GM23248 (cell line): ENCODE measurements around the gene ZNF687. TPM values are rescaled to one million over a fixed set of nuclear protein-coding genes. Genes with fewer than 3 reads are reported as not detected.

Experiments
- DNase-seq: peaks from one replicate; pipeline ENCODE4 v3.0.0-alpha.2; 2015
- H2AFZ ChIP-seq: fragments of 200-600 bp; sonication (generic); 2 replicates; pipeline ENCODE4 v1.6.1; 2016; ENCODE audit warnings: antibody characterized with exemption
- H3F3A ChIP-seq: fragments of 200-600 bp; sonication (generic); 2 replicates; pipeline ENCODE4 v1.6.1; 2016; ENCODE audit warnings: mild to moderate bottlenecking, antibody characterized with exemption, mixed run types; ENCODE audit not compliant: insufficient read depth
- H3K27ac ChIP-seq: fragments of 200-600 bp; sonication (generic); 2 replicates; pipeline ENCODE4 v1.5.1; 2016; ENCODE audit warnings: mild to moderate bottlenecking
- H3K27me3 ChIP-seq: fragments of 200-600 bp; sonication (generic); replicated peaks from 2 replicates; pipeline ENCODE4 v1.6.1; 2016; ENCODE audit warnings: mild to moderate bottlenecking; ENCODE audit not compliant: insufficient read depth
- H3K36me3 ChIP-seq: fragments of 200-600 bp; sonication (generic); 2 replicates; pipeline ENCODE4 v1.6.1; 2016; ENCODE audit warnings: low read depth, mild to moderate bottlenecking
- H3K4me1 ChIP-seq: fragments of 200-600 bp; sonication (generic); 2 replicates; pipeline ENCODE4 v1.6.1; 2016; ENCODE audit warnings: mild to moderate bottlenecking; ENCODE audit not compliant: insufficient read depth
- H3K4me2 ChIP-seq: fragments of 200-600 bp; sonication (generic); one replicate; pipeline ENCODE4 v1.6.1; 2016; ENCODE audit warnings: mild to moderate bottlenecking; ENCODE audit not compliant: unreplicated experiment
- H3K4me3 ChIP-seq: fragments of 200-600 bp; sonication (generic); 2 replicates; pipeline ENCODE4 v1.5.1; 2016; ENCODE audit warnings: mild to moderate bottlenecking
- H3K79me2 ChIP-seq: fragments of 200-600 bp; sonication (generic); 2 replicates; pipeline ENCODE4 v1.6.1; 2016; ENCODE audit warnings: mild to moderate bottlenecking; ENCODE audit not compliant: insufficient read depth
- H3K9ac ChIP-seq: fragments of 200-600 bp; sonication (generic); 2 replicates; pipeline ENCODE4 v1.6.1; 2016; ENCODE audit warnings: mild to moderate bottlenecking
- H3K9me2 ChIP-seq: fragments of 200-600 bp; sonication (generic); 2 replicates; pipeline ENCODE4 v1.6.1; 2016; ENCODE audit warnings: mixed run types, mild to moderate bottlenecking, moderate library complexity; ENCODE audit not compliant: insufficient read depth
- H3K9me3 ChIP-seq: fragments of 200-600 bp; sonication (generic); one replicate; pipeline ENCODE4 v1.6.1; 2017; ENCODE audit warnings: low read depth
- H4K20me1 ChIP-seq: fragments of 200-600 bp; sonication (generic); 2 replicates; pipeline ENCODE4 v1.6.0; 2016; ENCODE audit not compliant: insufficient read depth
- EZH2 ChIP-seq: fragments of 200-600 bp; sonication (generic); IDR thresholded peaks from 2 replicates; pipeline ENCODE4 v1.6.1; 2018; ENCODE audit warnings: antibody characterized with exemption, mild to moderate bottlenecking; ENCODE audit not compliant: insufficient read depth, poor library complexity, severe bottlenecking
- EZH2phosphoT487 ChIP-seq: fragments of 200-600 bp; sonication (generic); IDR thresholded peaks from 2 replicates; pipeline ENCODE4 v1.6.1; 2018; ENCODE audit warnings: antibody characterized with exemption, moderate library complexity, mild to moderate bottlenecking, low read depth; ENCODE audit not compliant: insufficient read depth
- whole genome bisulfite sequencing, 2 experiments: methylation state at CpG; one replicate each; pipeline ENCODE4 v1.1.6; 2015 to 2017; ENCODE audit warnings: low lambda C conversion rate in 2 of 2, low coverage in 1 of 2; ENCODE audit errors: missing lambda C conversion rate in 2 of 2; 5-methylcytosine and 5-hydroxymethylcytosine counted together
- in situ Hi-C: fragments of 300-500 bp; cut with MboI; formaldehyde crosslinking; loops from 2 replicates; pipeline ENCODE4 v1.15.0; 2020
- polyA plus RNA-seq: library from polyadenylated mRNA; unstranded; fragments of >200 nt; fragmentation: Nextera tagmentation; extraction: Ambion mirVana; gene quantifications from 2 replicates; pipeline ENCODE4 v1.2.1, GENCODE V29; 2016
- total RNA-seq: library from RNA; depleted of rRNA; stranded (reverse); fragments of >200 nt; shearing (Covaris generic); gene quantifications from 2 replicates; pipeline ENCODE4 v1.2.3, GENCODE V29; 2014

ZNF687 gene
- total and polyA plus RNA-seq, 2 experiments from 2014 or later = 3.0 to 21.5 TPM

DNA sequence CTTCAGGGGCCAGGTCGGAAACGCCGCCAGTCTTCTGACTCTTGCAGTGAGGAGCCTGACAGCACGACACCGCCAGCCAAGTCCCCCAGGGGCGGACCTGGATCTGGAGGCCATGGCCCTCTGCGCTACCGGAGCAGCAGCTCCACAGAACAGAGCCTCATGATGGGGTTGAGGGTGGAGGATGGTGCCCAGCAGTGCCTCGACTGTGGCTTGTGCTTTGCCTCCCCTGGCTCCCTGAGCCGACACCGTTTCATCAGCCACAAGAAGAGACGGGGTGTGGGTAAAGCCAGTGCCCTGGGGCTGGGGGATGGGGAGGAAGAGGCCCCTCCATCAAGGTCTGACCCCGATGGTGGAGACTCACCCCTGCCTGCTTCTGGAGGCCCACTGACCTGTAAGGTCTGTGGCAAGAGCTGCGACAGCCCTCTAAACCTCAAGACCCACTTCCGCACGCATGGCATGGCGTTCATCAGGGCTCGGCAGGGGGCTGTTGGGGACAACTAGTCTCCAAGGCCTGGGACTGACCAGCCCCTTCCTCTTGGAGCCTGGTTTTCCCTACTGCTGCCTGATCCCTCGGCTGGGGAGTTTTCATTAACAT is 8.7 kb downstream of the ZNF687 start:
- Histone ChIP-seq H3K9ac (no peak overlapping the region), H3K4me2 (no peak overlapping the region), H3K36me3 (peaks cover 8% of the 10 kb centered on the region; the same call in 1 of the 2 replicates), H3K79me2 (no peaks in the 10 kb centered on the region; the same call in 1 of the 2 replicates), H2AFZ (no peak overlapping the region), H3F3A (no peaks in the 10 kb centered on the region), H3K4me1 (no peaks in the 10 kb centered on the region), H3K27me3 (no peaks in the 10 kb centered on the region), H3K27ac (no peak overlapping the region), H4K20me1 (no peaks in the 10 kb centered on the region), H3K4me3 (no peak overlapping the region), H3K9me3 (no peaks in the 10 kb centered on the region), H3K9me2 (no peaks in the 10 kb centered on the region)
- in situ Hi-C loops = no loop called here
- WGBS, 2 experiments = 79% methylated on average over 16 to 17 of the region's 19 CpGs
- TF ChIP-seq EZH2 = no peak
- no peak for TF ChIP-seq EZH2phosphoT487
- no peak for DNase-seq

DNA sequence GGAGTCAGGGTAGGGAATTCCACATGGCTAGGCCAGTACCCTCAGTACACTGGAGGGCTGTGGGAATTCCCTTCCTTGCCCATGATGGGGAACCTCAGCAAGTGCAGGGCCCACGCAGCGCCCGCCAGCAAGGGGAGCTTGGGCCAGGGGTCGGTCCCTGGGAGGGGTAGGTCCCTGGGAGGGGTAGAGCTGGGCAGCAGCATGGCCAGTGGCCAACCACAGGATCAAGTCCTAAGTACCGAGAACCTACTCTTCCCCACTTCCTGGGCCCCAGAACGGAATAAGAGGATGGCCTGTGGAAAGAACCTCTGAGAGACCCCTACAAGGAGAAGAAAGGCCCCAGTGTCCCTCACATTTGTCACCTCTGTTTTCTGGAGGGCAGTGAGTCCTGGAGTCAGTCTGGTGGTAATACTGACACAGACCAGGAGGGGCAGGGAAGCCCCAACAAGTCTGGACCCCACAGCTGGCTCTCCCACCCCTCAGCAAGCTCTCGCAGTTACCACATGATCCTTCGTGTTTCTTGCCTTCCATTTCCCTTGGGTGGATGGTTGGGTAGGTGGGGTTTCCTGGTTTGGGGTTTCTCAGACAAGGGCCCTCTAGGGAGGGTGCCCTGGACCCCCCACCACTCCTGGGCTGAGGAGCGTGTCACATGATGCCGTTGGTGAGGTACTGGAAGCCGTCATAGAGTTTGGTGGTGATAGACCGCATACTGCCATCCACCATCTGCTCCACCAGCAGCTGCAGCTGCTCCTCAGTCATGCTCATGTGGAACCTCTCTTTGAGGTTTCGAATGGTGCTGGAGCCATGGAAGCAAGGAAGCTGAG is 10.3 kb downstream of the ZNF687 start:
- Histone ChIP-seq H3K9me2 (no peaks in the 10 kb centered on the region), H3K27me3 (no peaks in the 10 kb centered on the region), H3K9ac (no peak overlapping the region), H2AFZ (no peak overlapping the region), H3K36me3 (peaks cover 15% of the 10 kb centered on the region; the same call in 1 of the 2 replicates), H3K79me2 (no peaks in the 10 kb centered on the region), H3K4me3 (no peak overlapping the region), H3K4me1 (no peaks in the 10 kb centered on the region), H4K20me1 (no peaks in the 10 kb centered on the region), H3K27ac (no peak overlapping the region), H3F3A (0 out of 2 replicates have a peak, but pooled peaks cover 5% of the 10 kb centered on the region), H3K9me3 (no peaks in the 10 kb centered on the region), H3K4me2 (no peak overlapping the region)
- 73 to 75% methylated on average over 12 to 13 of the region's 13 CpGs for WGBS, 2 experiments
- DNase-seq = no peak
- TF ChIP-seq EZH2 = no peak
- TF ChIP-seq EZH2phosphoT487 = no peak
- in situ Hi-C loops = no loop called here

DNA sequence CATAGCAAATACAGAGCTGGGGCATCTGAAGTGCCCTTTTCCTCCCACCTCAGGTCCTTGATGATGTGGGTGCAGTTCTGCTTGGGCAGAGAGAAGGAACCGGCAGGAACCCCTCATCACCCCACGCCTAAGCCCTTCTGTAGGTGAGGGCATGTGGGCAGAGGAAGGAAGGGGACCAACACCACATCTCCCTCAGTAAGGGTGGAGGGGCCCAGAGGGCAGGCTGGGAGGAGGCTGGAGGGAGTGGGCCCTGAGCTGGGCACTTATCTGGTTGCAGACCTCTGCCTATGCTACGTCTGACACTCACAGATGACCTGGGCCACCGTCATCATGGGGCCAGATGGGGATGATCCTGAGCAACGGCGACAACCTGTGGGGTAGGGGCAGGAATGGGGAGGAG is 11.0 kb downstream of the ZNF687 start:
- Histone ChIP-seq H4K20me1 (no peaks in the 10 kb centered on the region), H3K9me3 (no peaks in the 10 kb centered on the region), H3K27me3 (no peaks in the 10 kb centered on the region), H3K9me2 (no peaks in the 10 kb centered on the region), H3K27ac (no peak overlapping the region), H3K4me2 (no peak overlapping the region), H3K79me2 (no peaks in the 10 kb centered on the region), H3K4me1 (no peaks in the 10 kb centered on the region), H3K36me3 (peaks cover 18% of the 10 kb centered on the region), H3F3A (0 out of 2 replicates have a peak, but pooled peaks cover 5% of the 10 kb centered on the region), H3K9ac (no peak overlapping the region), H3K4me3 (no peak overlapping the region), H2AFZ (no peak overlapping the region)
- DNase-seq = no peak
- 75 to 88% methylated on average over 5 to 6 of the region's 6 CpGs for WGBS, 2 experiments
- TF ChIP-seq EZH2 (no peak), EZH2phosphoT487 (no peak)
- in situ Hi-C loops = no loop called here

DNA sequence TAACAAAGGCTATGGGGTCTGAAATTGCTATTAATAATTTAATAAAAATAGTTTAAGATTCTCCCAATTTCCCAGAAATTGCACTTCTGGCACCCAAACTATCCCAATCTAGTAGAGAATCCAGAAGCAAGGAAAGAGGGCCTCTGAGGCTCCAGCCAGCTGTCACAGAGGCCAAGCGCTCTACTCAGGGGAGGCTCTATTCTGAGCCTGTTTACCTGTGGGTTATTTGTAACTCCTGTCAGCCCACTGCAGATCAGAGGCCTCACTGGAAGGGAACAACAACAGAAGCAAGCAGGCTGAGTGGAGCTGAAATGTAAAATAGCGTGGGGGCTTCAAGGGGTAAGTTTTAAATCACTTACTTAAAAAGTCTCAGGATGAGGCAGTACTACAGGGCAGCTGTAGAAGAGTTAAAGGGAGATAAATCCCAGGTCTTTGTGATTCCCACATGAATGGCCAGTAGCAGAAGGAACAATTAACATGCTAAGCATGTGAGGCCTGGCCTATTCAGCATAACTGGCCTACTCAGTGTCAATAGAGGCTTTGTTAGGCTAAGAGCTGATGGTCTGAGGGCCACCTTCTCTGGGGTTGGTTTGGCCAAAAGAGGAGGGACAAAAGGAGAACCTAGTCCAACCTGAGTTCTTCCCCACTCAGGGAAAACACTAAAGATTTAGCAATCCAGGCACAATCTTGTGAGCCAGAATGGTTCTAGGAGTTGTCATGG is 12.8 kb downstream of the ZNF687 start:
- no peaks in the 10 kb centered on the region for H3K9me2 ChIP-seq
- no peak overlapping the region for H3K27ac ChIP-seq
- no peaks in the 10 kb centered on the region for H3K9me3 ChIP-seq
- peaks cover 32% of the 10 kb centered on the region for H3K36me3 ChIP-seq
- 0 out of 2 replicates have a peak, but pooled peaks cover 7% of the 10 kb centered on the region for H3K79me2 ChIP-seq
- H3K4me1 ChIP-seq = no peaks in the 10 kb centered on the region
- H3K27me3 ChIP-seq = no peaks in the 10 kb centered on the region
- no peak overlapping the region for H3K4me2 ChIP-seq
- H3K4me3 ChIP-seq = no peak overlapping the region
- H3K9ac ChIP-seq = no peak overlapping the region
- no peaks in the 10 kb centered on the region for H4K20me1 ChIP-seq
- no peak for DNase-seq
- WGBS, 2 experiments = 98 to 100% methylated on average over 2 of the region's 2 CpGs
- H2AFZ ChIP-seq = no peak overlapping the region
- in situ Hi-C loops = no loop called here
- no peak for TF ChIP-seq EZH2
- TF ChIP-seq EZH2phosphoT487 = no peak
- 0 out of 2 replicates have a peak, but pooled peaks cover 5% of the 10 kb centered on the region for H3F3A ChIP-seq
